Measurements from ENCODE around the gene PWP2.
"Not testable (repeated sequence)": the region's sequence is repeated elsewhere in the genome, so short reads cannot be mapped to it uniquely, and the experiment has no call there.

Gene PWP2

GRCh38 chr21:44167527-44167926 is 60.3 kb downstream of the PWP2 start:
- DNase-seq, result not testable (repeated sequence)

GRCh38 chr21:44170326-44170725 is 63.1 kb downstream of the PWP2 start:
- DNase-seq, result not testable (repeated sequence)

- not testable (repeated sequence) for DNase-seq
These were observed 63.7 kb downstream of the PWP2 start for GRCh38 chr21:44170863-44171262.

GRCh38 chr21:44171962-44172572 is 64.9 kb downstream of the PWP2 start:
- not testable (repeated sequence) for DNase-seq

GRCh38 chr21:44172741-44173140 is 65.5 kb downstream of the PWP2 start:
- not testable (repeated sequence) for DNase-seq

- DNase-seq, result not testable (repeated sequence)
These were observed 68.0 kb downstream of the PWP2 start for GRCh38 chr21:44175189-44175588.

- DNase-seq, result not testable (repeated sequence)
These were observed 68.9 kb downstream of the PWP2 start for GRCh38 chr21:44176127-44176526.
